COLO668 (cell line): ENCODE data around the gene REEP1.

Source experiments
- DNase-seq: peaks from one replicate; lab custom pipeline; 2025; ENCODE audit not compliant: unreplicated experiment; lab: John Stamatoyannopoulos, UW

The REEP1 gene

DNA sequence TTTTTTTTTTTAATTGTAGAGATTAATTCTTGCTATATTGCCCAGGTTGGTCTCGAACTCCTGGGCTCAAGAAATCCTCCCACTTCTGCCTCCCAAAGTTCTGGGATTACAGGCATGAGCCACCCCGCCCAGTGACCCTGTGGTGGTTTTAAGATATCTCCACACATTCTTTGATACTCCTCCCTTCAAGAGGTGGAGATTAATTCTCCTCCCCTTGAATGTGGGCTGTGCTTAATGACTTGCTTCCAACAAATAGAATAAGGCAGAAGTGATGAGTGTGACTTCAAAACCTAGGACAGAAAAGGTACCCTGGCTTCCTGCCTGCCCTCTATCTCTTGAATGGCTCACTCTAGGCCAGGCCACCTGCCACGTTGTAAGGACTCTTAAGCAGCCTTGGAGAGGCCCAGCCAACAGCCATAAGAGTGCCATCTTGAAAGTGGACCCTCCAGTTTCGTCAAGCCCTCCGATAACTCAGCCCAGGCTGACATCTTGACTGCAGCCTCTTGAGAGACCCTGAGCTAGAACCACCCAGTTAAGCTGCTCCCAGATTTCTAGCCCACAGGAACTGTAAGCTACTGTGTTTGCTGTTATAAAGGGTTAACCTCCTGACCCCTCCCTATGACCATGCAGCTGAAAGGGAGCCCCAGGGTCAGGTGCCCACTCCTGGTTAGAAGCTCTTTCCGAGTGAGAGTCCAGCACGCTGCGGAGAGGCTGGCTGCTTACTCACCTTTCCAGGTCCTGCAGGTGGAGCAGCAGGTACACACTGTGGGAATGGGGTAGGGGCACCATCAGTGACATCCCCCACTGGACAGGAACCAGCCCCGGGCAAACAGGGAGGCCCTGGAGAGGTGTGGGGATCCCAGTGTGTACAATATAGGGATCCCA, 110.5 kb downstream of the REEP1 start:
- no peak for DNase-seq

GRCh38 chr2:86226070-86226469, 111.4 kb downstream of the REEP1 start:
- DNase-seq = no peak

DNA sequence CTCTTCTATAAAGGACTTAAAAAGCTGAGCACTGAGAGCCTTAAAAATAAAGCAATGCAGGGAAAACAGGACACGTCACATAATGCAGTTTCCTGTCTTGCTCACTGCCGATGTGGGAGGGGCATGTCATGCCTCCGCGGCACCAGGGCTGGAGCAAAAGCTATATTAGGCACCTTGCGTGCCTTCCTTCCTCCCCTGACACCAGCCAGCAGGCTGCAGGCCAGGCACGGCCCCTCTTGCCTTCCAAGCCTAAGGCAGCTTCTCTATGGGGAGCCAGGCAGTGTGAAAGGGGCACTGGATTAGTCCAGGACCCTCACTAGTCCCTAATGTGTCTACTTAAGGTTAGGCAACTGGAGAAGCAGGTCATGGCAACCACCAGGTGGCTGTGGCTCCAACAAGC, 111.8 kb downstream of the REEP1 start:
- no peak for DNase-seq

- DNase-seq = no peak
Measured at GRCh38 chr2:86224645-86225355, 112.6 kb downstream of the REEP1 start.

DNA sequence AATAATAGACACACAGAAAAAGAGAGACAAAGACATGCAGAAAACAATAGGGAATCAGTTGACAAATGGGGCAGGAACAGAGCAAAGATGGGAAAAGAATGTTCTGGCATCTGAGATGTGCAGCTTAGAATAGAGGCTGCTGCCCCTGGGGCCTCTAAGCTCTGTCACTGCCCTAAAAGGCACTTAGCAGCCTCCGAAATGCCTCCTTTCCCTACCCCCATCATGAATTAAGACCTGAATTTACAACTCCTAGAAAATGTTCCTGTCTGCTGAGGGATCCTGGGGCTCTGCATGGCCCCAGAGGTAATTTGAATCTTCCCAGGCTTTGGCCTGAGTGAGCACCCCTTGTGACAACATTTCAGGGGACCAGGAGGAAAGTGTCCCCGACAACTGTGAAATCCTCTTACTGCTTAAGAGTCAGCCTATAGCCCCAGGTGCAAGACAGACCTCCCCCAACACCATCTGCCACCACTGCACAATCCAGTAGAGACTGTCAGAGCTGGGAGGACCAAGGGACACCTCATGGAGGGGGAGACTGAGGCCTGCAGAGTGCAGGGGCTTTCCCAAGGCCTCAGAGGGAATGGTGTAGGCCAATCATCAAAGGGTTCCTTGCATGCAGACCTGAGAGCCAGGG, 113.4 kb downstream of the REEP1 start:
- DNase-seq = no peak

DNA sequence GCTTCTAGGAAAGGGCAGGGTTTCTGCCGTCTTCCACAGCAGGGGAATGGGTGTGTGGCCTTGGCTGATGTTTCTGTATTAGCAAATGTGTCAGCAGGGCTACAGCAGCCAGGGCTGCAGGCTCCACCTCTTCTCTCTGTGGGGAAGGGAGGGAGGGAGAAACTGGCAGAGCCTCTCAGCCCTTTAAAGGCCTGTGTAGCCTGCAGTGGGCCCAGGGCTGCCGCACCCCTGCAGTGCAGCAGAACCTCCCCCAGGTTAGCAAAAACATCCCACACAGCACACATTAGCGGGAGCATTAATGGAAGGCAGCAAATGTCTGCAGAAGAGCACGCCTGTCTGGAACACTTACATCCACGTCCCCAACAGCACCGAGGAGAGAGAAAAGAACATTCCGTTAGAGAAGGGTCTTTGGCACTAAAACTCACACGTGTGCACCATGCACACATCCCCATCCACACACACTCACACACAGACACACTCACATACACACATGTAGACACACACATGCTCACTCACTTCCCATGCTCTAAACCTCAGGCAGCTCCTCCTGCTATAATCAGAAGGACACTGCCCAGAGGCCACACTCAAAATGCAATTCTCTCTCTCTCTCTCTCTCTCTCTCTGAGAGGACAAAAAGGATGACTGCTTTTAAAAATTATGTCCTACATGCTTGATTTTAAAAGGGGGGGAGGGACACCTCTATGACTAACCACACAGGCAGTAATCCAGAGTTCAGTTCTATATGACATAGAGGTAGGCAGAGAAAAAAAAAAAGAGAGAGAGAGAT, 114.1 kb downstream of the REEP1 start:
- DNase-seq = no peak

- peak; percentile 57 for DNase-seq
Measured at GRCh38 chr2:86221066-86221684, 116.3 kb downstream of the REEP1 start.

DNA sequence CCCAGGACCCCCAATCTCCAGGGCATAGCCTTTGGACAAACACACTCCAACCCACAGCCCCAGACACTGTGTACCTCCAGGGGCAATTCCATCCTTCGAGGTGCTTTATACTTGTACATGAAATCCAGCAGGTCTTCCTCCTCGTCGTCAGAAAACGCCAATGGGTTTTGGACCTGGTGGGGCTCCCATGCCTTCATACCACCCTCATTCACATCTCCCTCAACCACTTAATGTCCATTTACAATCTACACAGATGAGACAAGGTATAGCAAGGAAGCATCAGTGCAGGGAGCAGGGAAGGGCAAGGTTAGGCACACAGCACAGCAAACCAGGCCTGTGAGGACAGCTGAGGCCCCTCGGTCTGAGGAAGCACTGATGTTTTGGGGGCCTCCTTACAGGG, 117.5 kb downstream of the REEP1 start:
- no peak for DNase-seq

DNA sequence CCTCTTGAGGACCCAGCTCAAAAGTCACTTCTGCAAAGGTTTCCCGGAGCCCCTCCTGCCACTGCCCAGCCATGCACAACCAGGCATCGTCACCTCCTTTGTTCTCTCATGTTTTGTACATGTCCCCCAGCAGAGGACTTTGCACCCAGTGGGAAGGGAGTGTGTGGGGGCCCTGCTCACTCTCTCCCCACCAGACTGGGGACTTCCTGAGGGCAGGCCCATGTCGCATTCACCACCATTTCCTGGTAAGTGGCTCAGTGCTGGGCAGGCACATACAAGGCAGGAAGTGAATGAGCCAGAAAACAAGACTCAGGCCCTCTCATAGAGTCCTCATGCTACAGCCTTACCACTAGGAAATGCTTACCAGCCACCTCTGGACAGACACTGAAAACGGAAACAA, 119.3 kb downstream of the REEP1 start:
- DNase-seq = no peak

DNA sequence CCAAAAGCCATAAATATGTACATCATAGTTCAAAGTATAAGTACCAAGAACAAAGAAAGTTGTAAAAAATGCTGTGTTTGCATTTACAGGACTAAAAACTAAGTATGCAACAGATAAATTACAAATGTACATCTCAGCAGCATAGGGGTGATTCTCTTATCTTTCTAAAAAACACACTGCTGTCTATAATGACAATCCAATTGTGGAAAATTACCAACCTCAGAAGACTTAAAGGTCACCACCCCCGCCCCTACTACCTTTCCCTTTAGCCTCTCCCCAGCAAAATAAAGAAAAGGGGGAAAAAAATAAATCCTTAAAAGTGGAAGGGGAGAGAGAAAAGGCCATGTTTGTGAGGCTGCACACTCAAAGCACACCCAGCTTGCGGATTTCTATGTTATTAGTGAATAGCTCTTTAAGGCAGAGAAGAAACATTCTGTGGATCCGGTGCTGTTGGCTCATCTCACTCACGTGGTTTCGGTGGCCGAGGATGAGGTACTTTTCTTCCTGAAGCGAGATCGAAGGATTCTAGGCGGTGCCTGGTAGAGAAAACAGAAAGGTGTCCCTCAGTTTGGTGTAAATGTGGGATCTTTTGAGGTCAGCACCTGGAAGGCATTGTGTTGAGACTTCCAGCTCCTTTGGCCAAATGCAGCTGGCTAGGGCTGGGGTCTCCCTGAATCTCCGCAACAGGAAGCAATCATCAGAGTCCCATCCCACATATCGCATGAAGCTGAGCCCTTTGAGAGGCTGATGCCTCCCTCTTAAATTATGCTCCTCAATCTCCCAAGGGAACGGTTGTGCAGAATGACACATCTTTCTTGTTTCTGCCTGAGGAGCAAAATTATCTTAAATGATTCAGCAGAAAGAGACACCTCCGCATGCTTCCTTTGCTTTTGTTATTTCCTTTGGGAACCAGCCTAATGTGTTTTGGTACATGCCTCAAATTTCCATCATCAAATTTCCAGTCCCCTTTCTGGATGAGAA, 120.6 kb downstream of the REEP1 start:
- DNase-seq = no peak

DNA sequence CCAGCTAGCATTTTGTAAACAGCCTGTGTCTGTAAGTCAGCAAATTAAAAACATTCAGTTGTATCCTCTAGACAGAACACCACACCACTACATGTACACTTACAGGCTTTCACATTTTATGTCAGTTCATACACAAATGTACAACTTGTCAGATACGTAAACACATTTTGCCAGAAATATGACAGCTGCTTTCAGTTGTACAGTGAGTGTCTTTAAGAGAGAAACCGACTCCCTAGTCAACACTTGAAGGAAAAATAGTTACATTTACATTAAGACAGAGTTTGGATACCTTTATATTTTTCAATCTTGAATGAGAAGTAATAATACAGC, 123.0 kb downstream of the REEP1 start:
- no peak for DNase-seq

DNA sequence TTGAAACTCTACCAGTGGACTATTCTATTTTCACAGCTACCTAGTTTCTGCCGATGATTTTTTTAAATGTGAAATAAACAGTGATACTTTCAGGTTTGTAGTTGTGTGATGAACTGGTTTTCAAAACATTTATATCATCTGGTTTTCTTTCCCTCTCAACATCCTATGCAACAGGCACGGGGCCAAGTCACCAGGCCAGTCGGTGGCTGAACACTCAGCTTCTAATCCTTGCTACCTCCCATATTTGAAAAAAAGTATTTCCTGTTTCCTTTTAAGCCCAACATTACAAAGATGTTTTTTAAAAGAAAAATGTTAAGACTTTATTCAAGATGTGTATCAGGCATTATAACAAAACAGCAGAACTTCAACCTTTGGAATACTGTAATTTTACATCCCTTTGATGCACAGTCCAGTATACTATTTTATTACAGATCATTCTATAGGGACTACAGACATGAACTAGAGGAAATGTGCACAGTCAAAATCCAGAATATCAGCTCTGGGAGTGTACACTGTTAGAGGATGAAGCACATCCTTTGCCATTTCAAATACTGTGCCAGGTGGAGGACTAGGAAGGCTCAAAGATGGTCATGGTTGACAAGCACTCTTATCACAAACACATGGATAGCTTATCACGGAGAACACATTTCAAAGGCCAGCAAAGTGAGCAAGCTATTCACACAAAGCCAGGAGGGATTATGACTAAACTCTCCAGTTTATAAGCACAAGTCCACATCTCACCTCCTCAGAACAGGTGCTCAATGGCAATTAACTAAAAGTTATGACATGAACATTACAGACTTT, 123.5 kb downstream of the REEP1 start:
- no peak for DNase-seq

GRCh38 chr2:86213056-86213455, 124.4 kb downstream of the REEP1 start:
- no peak for DNase-seq

GRCh38 chr2:86211796-86212188, 125.6 kb downstream of the REEP1 start:
- no peak for DNase-seq

- DNase-seq = no peak
Measured at GRCh38 chr2:86211033-86211795, 126.2 kb downstream of the REEP1 start.

GRCh38 chr2:86204458-86204857, 133.0 kb downstream of the REEP1 start:
- no peak for DNase-seq

DNA sequence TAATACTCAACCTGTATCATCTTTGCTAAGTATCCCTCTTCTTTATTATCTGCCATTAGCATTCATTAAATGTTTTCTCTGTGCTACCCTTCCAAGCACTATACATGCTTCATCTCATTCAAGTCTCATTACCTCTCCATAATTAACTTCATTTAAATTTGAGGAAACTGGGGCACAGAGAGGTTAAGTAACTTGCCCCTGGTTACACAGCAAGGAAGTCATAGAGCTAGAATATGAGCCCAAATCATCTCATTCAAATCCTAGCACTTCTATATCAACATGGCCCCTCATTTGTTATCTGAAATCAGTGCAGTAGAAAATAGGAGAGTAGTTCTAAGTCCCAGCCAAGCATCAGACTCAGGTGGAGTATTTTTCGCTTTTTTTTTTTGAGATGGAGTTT, 133.8 kb downstream of the REEP1 start:
- DNase-seq = no peak

DNA sequence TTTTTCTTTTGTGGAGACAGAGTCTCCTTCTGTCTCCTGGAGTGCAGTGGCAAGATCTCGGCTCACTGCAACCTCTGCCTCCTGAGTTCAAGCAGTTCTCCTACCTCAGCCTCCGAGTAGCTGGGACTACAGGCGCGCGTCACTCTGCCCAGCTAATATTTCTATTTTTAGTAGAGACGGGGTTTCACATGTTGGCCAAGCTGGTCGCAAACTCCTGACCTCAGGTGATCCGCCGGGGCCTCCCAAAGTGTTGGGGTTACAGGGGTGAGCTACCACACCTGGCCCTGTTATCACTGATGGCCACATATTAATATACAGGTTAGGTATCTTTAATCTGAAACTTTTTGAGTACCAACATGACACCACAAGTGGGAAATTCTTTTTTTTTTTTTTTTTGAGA, 134.7 kb downstream of the REEP1 start:
- no peak for DNase-seq
